Activated CD4-positive, CD25-positive, alpha-beta regulatory T cell treated with anti-CD3 and anti-CD28 coated beads, Interleukin-2, amount 50 U/mL, for 16 hours (primary cell): ENCODE measurements around the gene TBL2.
"Not testable (repeated sequence)": the region's sequence is repeated elsewhere in the genome, so short reads cannot be mapped to it uniquely, and the experiment has no call there.

Experiments
- DNase-seq: peaks from one replicate; pipeline ENCODE4 v3.0.0-alpha.2; 2020; ENCODE audit warnings: low read depth, low spot score

TBL2 gene

DNA sequence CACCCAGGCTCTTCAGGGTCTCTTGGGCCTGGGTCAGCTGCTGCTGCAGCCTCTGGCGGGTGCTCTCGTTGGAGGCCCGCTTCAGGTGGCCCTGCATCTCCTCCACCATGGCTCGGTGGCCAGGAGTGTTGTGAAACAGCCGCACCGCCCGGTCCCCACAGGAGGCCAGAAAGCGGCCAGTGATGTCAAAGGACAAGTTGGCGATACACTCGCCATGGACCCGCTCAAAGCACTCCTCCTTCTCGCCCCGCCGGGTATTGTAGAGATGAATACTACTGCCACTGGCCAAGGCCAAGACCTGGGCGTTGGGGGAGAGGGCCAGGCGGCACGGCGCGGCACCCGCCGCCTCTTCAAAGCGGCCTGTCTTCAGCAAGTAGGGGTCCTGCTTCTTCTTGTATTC is 7.9 kb downstream of the TBL2 start:
- DNase-seq: no peak

DNA sequence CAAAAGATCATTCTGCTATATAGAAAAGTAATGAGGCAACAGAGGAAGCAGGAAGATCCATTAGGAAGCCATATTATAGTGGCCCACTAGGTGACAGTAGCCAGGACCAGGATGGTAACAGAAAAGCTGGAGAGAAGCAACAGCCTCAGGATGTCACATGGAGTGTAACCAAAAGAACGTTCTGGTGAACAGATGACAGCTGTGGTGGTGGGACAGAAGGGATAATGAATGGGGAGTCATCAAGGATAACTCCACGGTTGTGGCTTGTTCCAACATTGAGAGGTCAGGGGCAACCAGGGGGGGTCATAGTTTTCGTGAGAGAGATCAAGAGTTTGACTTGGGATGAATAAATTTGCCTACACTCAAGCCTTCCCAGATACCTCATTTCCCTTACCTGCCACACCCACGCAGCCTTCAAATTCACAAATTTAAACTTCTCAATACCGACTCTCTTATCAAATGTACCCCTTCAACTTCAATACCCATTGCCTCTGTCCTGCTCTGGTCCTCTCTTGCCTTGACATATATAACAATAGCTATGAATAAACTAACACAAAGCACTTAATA is 9.3 kb downstream of the TBL2 start:
- no peak for DNase-seq

DNA sequence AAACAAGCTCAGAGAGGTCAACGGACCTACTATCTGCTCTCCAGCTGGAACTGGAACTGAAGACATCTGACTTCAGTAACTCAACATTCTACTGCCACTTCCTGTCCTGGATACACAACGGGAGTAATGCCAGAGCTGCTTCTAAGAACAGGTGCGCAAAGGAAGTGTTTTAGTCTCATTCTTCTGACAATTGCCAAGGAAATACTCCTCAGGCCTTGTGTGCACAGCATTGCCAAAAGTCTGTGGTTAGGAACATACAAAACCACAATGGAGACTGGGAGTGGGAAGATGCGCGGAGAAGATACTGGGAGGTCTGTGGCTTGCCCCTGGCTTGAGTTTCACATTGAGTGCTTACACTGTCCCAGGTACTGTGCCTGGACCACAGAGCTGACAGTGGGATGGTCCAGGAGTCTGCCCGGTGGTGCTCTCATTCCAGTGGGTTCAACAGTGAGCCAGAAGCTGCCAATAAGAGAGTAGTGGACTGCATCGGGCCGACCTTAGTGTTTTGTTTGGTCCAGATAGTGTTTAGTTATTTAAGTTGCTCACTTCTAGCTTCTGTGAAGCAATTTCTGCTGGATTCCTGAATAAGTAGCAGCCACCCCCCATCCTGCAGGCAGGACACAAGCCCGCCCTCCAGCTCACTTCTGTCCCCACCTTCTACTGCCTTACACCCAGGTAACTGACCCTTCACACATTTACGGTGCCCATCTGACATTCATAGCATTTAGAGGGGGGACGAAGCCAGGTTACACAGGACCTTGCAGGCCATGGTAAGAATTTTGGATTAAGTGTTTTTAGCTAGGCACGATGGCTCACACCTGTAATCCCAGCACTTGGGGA is 10.3 kb downstream of the TBL2 start:
- no peak for DNase-seq

DNA sequence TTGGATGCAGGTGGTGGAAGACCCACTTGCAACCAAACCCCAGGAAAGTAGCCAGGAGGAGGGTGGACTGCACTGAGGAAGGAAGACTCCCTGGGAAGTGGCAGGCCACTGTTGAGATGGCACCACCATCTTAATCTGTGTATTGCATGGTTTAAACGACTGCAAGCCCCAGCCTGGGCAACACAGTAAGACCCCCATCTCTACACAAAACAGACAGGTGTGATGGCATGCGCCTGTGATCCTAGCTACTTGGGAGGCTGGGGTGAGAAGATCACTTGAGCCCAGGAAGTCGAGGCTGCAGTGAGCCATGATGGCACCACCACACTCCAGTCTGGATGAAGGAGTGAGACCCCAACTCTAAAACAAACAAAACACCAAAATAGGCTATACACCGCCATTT is 11.2 kb downstream of the TBL2 start:
- DNase-seq: no peak

DNA sequence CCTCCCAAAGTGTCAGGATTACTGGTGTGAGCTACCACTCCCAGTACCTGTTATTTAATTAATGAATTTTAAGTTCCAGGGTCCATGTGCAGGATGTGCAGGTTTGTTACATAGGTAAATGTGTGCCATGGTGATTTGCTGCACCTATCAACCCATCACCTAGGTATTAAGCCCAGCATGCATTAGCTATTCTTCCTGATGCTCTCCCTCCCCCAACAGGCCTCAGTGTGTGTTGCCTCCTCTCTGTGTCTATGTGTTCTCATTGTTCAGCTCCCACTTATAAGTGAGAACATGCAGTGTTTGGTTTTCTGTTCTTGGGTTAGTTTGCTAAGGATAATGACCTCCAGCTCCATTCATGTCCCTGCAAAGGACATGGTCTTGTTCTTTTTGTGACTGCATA is 11.9 kb downstream of the TBL2 start:
- DNase-seq: not testable (repeated sequence)

DNA sequence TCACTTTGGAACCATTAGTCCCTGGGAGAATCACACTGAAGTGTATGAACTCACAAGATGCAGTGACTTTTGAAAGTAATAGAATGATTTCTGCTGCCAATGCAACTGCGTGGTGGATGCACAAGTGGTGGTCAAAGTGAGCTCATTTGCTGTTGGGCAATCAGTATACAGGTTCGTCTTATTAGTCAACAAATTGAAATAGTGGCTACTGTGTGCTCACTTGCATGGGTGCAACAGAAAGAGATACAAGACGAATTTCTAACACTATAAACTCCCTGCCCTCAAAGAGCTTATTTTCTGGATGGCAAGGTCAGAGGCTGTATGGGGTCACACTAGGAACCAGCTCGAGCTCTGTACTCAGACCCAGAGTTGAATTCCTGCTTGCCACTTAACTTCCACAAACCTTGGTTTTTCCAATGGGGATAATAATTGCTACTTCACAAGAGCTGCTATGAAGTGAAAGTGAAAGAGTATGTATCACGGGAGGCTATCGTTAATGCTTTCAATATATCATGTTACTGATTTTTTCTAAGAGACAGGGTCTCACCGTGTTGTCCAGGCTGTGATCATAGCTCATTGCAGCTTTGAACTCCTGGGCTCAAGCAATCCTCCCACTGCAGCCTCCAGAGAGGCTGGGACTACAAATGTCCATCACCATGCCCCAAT is 12.6 kb downstream of the TBL2 start:
- no peak for DNase-seq

DNA sequence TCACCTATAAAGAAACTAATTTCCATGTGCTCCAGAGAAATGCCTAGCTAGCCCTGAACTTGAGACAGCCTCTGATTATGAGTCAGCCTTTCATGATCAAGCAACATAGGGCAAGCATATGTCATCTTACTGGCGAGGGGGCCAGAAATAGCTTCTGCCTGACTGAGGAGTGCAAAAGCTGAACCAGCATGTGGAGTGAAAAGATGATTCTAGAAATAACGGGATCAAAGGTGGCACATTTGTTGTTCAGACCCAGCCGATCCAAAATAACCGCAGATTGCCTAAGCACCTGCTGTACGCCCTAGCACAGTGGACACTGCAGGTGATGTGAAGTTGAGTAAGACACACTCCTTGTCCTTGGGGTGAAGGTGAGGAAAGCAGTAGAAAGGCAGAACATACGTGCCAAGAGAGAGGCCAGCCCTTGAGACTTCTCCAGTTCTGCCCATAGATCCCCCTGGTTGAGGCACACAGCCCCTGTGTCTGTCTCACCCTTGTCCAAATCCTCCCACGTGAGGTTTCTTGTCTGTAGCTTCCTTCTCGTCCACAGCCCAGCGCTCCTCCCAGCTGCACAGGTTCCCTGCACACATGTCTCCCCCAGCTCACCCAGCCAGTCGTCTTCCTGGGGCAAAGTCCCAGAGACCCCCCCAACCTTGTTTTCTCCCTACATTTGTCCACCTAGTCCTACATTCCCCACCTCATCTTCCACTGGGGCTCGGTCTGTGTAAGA is 18.1 kb downstream of the TBL2 start:
- DNase-seq: no peak

DNA sequence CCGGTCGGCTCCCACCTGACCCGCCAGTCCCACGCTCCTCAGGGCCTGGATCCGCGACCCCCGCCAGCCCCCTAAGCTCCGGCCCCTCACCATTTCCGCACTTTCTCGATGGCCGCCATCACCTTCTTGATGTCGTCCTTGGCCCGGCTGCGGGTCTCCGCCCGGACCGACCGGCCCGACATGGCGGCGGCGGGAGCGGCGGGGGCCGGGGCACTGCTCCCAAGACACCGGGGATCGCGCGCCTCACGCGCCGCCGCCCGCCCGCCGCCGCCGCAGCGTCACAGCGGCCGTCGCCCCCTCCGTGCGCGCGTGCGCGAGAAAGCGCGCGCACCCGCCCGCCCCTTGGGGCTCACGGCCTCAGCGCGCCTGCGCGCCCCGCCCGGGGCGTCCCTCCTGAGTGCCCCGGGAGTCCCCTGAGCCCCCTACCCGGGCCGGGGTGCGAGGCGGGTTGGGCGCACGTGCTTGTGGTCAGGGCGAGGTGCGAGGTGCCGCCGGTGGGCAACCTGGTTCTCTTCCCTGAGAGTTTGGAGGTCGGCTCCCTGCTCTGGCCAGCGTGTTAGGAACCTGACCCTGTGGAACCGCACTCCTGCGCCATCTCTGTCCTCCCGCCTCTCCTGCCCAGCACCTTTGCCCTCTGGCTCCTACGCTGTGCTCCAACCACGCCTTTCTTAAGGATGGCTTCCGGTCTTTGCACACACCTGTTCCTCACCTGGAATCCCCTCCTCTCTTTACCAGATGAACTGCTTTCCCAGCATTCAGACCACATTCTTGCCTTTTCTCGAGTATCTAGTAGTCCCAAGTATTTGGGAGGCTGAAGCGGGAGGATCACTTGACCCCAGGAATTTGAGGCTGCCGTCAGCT is 20.8 kb downstream of the TBL2 start, which contains the start of gene BCL7B:
Gene BCL7B, minus strand, starts transcription at position 294 of the 861 bp plus-strand sequence. Its CDS starts 112 bp downstream, at position 182.
- DNase-seq: peak; percentile 58

DNA sequence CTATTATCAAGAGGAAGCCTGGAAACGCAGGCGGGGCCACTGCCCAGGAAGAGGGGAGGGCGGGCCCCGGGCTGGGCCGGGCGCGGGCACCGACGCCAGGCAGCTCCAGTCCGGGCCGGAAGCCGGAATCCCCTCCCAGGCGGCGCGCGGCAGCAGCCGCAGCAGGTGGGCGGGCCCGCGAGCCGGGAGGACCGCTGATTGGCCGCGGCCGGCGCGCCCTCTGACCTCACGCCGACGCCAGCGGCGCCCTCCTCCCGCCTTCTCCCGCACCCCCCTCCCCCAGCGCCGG is 21.3 kb downstream of the TBL2 start:
- peak; percentile 78 for DNase-seq

DNA sequence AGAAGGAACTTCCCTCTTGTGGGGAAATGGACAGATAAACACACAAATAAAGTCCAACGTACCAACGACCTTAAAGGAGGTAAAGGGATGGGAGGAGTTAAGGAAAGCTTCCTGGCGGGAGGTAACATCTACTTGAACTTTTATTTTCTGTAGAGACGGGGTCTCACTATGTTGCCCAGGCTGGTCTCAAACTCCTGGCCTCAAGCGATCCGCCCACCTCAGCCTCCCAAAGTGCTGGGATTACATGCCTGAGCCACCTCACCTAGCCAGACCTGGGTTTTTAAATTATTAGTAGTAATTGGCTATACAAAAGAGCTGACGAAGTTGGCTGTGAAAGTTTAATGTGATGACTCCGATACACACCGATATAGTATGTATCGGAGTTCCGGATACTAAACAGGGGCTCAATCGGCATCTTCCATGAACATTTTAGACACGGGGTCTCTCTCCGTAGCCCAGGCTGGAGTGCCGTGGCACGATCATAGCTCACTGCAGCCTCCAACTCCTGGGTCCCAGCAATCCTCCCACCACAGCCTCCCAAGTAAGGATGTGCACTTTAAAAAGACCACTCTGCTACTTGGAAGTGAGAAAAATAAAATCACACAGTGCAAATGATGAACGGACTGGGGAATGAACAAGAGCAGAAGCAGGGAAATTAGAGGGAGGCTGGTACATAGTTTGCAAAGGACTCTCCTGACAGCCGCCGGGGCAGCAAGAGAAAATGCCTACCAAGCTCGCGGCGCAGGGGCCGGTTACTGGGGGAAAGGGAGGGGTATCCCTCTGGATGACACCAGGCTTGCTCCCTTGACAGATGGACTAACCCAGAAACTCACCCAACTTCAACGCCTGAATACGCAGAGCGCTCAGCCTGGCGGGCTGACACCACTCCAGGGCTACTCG is 21.9 kb downstream of the TBL2 start:
- DNase-seq: no peak

DNA sequence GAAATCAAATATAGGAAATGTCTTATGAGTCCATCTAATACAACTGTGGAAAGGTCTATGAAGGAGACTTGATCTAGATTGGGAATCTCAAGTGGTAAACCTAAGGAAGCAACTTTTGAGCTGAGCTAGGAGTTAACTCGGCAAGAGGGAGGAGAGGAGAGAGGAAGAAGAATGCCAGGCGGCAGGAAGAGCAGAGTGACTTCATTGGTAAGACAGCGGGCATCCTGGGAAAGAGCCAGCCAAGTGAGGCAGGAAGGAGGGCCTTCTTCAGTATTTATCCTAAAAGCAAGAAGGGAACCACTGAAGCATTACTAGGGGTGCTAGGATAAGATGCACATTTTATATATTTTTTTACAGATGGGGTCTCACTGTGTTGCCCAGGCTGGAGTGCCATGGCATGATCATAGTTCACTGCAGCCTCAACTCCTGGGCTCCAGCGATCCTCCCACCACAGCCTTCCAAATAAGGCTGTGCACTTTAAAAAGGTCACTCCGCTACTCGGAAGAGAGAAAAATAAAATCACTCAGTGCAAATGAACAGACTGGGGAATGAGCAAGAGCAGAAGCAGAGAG is 22.9 kb downstream of the TBL2 start:
- DNase-seq: no peak

DNA sequence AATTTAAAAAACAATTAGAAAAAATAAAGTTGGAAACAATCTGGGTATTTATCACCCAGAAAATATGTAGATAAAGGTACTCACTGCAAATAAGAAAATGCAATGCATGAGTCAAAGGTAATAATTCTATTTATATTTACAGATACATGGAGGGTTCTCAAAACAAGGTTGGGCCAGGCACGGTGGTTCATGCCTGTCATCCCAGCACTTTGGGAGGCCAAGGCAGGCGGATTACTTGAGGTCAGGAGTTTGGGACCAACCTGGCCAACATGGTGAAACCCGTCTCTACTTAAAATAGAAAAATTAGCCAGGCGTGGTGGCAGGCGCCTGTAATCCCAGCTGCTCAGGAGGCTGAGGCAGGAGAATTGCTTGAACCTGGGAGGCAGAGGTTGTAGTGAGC is 28.3 kb downstream of the TBL2 start:
- DNase-seq: not testable (repeated sequence)

DNA sequence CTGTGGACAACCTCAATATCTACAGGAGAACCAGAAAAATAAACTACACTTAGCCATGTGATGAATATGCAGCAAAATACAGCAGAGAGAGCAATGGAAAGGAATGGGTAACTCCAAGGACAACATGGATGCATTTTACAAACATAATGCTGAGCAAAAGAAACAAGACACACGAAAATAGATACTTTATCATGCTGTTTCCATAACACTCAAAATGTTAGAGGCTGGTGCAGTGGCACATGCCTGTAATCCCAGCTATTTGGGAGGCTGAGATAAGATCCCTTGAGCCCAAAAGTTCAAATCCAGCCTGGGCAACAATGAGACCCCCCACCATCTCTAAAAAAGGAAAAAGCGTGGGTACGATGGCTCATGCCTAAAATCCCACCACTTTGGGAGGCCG is 29.2 kb downstream of the TBL2 start:
- no peak for DNase-seq

DNA sequence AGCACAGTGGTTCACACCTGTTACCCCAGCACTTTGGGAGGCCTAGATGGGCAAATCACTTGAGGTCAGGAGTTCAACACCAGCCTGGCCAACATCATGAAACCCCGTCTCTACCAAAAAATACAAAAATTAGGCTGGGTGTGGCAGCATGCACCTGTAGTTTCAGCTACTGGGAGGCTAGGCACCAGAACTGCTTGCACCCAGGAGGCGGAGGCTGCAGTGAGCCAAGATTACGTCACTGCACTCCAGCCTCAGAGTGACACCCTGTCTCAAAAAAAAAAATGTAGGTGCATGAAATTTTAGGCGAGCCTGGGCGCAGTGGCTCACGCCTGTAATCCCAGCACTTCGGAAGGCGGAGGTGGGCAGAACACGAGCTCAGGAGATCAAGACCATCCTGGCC is 30.5 kb downstream of the TBL2 start:
- DNase-seq: no peak

DNA sequence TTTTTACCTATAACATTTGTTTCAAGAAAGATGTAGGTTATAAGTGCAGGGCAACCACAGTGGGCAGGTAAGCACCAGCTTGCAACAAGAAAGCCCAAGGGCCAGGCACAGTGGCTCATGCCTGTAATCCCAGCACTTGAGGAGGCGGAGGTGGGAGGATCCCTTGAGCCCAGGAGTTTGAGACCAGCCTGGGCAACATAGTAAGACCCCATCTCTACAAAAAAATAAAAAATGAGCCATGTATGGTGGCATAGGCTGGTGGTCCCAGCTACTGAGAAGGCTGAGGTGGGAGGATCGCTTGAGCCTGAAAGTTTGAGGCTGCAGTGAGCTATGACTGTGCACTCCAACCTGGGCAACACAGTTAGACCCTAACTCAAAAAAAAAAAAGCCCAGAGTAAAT is 33.7 kb downstream of the TBL2 start:
- no peak for DNase-seq

DNA sequence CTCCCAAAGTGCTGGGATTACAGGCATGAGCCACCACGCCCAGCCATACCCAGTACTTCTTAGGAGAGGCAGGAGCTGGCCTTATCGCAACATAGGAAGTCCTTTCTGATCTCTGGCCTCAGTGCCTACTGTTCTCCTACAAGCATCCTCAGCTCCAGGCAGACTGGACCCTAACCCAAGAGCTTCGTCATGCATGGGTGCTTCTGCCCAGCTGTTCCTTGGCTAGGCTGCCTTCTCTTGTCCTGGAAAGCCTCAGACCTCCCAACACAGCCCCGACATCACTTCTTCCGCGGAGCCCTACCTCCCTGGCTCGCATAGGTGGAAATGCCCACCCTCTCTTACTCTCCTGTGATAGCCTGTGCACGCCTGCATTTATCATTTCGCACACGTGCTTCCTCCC is 36.7 kb downstream of the TBL2 start:
- no peak for DNase-seq

DNA sequence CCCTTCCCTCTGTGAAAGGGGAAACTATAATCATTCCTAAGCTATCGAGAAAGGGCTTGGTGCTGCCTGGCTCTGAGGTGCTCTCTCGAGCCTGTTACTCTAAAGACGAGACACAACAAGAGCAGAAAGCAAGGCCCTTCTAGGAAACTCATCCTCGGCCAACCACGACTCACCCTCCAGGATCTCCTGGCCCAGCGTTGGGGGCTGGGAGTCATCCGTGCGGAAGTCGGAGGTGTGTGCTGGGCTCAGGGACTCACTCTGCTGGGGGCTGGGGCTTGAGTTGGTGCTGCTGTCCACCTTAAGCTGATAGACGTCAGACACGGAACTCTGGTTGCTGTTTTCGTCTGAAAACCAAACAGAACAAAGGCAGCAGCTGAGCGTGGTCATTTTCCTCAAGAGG is 38.7 kb downstream of the TBL2 start:
- no peak for DNase-seq

DNA sequence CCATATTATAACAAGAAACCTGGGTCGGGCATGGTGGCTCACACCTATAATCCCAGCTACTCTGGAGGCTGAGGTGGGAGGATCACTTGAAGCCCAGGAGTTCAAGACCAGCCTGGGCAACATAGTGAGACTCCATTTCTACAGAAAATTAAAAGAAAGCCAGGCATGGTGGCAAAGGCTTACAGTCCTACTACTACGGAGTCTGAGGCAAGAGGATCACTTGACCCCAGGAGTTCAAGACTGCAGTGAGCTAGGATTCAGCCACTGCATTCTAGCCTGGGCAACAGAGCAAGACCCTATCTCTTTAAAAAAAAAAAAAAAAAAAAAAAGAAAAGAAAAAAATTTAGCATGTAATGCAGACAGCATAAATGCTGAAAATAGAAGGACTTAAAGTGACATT is 39.9 kb downstream of the TBL2 start:
- not testable (repeated sequence) for DNase-seq

DNA sequence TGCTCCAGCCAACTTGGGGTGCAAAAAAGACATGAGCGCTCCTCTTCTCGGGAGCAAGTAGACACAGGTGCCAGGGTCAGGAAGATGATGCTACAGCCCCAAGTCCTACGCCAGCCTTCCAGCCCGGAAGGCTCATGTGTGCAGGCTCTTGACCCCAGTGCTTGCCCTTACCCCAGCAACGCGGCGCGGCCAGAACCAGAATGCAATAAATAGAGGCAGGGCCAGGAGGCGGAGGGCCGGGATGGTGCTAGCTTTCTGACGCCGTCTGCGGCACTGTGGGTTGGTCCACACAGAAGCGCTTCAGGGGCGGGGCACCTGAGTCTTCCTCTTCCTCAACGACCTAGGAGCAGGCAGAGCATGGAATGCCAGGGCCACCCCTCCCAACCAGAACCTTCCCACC is 41.3 kb downstream of the TBL2 start:
- no peak for DNase-seq

DNA sequence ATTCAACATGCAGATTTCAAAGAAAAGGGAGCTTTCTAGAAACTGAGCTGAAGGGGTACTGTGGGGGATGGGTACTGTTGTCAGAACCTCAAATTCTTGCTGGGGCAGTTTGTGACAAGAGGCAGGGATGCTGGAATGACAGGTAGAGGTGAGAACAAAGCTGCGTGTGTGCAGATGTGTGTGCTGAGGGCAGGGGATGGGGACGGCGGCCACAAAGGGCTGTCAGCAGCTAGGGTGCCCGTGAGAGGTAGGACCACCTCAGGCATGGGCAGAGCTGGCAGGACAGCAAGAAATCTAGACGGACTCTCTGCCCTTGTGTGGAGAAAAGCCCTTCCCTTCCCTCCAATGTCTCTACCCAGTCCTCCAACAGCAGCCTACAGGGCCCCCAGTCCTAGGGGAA is 41.9 kb downstream of the TBL2 start:
- DNase-seq: no peak
